Body of pancreas (tissue), 4 donors: ENCODE measurements around the gene GLI3.

Experiments used
- CTCF ChIP-seq, 7 experiments: fragments of 450-650 bp in 4 of 7; fragments of 200-600 bp in 3 of 7; sonication (generic) in 3 of 7; IDR thresholded peaks; one replicate each; pipeline ENCODE4 v1.5.1; 2016 to 2019; ENCODE audit warnings: antibody characterized with exemption in 7 of 7
- POLR2A ChIP-seq, 3 donors: fragments of 450-650 bp; IDR thresholded peaks; one replicate each; pipeline ENCODE4 v1.6.1; 2016; ENCODE audit warnings: antibody characterized with exemption in 3 of 3, mild to moderate bottlenecking in 2 of 3

DNA sequence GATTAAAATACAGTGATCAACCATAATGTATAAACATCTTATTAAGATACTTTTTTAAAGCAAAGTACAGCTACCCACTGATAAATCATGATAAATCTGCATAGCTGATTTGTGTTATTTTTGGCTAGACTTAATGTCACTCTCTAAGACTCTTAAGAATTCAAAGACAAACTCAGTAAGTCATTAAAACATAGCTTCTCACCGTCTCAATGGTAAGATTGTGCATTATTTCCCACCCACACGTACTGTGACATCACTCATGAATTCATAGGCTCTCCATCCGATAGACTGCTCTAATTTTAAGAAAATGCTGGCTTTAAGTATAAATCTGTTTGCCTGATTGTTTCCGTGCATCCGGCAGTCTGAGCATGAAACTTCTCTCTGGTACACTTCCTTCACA lies 266.1 kb downstream of the GLI3 start:
- TF ChIP-seq CTCF (IDR thresholded peaks at IDR 0.05): no peak
- no peak for TF ChIP-seq POLR2A (IDR thresholded peaks at IDR 0.05)
